ENCODE results near the gene TRNAU1AP.
"Not testable (repeated sequence)": the region's sequence is repeated elsewhere in the genome, so short reads cannot be mapped to it uniquely, and the experiment has no call there.

TRNAU1AP gene

DNA sequence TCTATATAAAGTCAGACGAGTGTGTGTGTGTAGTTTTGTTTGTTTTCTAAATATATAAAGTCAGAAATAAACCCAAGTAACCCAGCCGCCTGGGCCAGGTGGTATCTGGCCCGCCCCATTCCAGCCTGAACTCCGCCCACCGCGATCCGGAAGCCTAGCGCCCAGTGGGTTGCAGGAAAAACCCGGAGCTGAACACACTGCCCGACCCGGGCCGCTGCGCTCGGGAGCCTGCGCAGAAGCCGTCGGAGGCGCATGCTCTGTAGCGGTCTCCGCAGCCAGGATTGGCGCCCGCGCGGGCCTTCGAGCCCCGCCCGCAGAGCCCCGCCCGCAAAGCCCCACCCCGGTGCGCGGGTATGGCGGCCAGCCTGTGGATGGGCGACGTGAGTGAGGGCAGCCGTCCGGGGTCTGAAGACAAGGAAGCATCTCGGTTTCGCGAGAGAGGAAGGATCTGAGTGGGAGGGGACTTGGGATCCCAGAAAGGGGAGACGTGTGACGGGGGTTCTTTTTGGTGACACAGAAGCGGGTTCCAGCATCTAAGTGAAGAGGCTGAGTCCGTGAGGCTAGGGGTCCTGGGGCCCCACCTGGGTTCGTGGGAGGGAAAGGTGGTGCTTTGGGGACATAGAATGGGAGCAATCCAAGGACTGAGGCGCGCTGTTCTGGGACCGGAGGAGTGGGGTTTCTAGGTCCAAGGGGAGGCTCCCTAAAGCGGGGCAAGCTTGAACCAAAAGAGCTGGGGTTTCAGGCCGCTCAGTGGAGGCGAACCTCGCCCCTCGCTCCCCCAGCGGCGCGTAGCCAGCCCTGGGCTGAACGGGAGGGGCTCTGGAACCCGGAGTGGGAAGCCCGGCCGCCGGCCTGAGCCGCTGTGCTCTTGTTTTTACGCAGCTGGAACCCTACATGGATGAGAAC, at the start of gene TRNAU1AP:
TSS of gene TRNAU1AP (plus strand) at position 328 of the 906 bp plus-strand sequence. CDS start at position 354, 26 bp downstream.
- peak; percentile 97 for DNase-seq

DNA sequence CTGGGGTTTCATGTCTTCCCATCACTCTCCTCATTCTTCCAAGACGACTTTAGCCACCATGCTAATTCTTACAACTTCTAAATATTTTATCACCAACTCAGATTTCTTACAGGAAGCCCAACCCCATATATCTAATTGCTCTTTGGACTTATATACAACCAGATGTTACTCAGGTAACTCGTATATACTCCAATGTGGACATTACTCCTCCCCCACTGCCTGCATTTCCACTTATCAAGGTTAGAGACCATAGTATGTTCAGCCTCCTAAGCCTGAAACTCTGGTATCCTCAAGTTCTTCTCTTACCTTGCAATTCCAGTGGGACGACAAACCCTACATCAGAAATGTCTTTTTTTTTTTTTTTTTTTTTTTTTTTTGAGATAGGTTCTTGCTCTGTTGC, 49.8 kb upstream of the TRNAU1AP start:
- no peak for DNase-seq

DNA sequence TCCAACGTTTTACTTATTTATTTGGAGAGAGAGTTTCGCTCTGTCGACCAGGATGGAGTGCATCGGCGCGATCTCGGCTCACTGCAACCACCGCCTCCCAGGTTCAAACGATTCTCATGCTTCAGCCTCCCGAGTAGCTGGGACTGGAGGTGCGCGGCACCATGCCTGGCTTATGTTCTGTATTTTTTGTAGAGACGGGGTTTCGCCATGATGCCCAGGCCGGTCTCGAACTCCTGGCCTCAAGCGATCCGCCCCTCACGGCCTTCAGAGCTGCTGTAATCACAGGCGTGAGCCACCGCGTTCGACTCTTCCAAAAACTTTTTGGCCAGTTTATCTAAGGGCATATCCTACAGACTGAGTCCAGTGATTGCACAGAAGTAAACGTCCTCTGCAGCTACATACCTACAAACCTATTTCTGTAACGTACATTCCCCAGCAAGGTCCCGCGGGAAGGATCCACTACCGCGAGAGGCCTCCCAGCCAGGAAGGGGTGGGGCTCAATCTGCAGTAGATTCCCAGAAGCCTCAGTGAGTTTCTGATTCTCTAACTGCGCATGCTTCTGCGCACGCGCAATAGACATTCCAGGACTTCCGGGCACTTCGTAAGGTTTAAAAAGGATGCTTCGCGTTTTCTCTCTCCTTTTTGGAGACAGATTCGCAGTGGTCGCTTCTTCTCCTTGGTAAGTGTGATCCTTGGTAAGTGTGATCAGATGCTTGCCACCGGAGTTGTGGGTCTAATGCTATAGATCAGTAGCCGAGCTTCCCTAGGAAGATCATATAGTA, 47.3 kb upstream of the TRNAU1AP start, which contains the start of gene RCC1:
TSS of gene RCC1 (plus strand) at position 638 of the 782 bp plus-strand sequence. CDS start 23,824 bp downstream, outside the sequence.
- peak; percentile 98 for DNase-seq

DNA sequence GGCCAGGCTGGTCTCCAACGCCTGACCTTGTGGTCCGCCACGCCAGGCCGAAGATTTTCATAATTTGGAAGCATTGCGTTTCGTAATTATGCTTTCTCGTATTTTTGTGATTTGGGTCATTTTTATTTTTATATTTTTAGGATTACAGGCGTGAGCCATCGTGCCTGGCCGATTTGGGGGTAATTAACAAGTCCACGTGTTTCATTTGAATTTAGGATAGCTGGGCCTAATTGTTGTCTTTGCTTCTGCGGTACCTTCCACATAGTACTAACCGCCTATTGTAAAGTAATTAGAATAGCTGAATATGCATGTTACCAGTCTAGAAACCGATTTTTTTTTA, 46.0 kb upstream of the TRNAU1AP start:
- DNase-seq = no peak

DNA sequence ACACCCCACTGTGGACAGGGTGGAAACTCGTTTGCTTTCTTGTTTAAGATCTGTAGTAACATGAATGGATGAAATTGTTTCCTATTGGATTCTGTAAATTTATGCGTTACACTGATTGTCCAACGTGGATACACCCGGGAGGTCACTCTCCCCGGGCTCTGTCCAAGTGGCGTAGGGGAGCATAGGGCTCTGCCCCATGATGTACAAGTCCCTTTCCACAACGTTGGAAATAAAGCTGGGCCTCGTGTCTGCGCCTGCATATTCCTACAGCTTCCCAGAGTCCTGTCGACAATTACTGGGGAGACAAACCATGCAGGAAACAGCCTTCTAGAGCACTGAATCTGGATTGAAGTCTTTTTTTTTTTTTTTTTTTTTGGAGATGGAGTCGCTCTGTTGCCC, 45.6 kb upstream of the TRNAU1AP start:
- DNase-seq = no peak

DNA sequence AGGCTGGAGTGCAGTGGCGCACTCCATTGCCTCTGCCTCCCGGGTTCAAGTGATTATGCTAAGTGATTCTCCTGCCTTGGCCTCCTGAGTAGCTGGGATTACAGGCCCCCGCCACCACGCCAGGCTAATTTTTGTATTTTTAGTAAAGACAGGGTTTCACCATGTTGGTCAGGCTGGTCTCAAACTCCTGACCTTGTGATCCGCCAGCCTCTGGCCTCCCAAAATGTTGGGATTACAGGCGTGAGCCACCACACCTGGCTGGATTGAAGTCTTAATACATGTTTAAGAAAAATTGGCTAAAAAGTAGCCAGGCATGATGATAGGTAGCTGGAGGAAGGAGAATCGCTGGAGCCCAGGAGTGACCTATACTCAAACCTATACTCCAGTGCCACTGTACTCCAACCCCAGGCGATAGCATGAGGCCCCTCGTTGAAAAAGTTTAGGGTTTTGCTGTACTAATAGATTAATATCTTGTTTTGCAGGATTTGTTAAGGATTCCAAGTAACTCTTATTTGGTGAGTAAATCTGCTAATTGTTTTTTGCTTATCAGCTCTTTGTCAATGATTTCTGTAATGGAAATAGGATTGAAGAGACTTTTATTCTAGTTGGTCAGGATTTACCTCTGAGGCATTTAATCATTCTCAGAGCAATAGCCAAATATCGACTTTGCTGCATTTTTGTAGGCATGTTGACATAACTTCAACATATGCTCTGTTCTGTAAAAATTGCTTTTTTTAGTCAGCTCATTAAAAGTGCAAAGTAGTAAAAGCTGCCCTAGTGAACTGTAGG, 45.0 kb upstream of the TRNAU1AP start:
- DNase-seq = no peak

DNA sequence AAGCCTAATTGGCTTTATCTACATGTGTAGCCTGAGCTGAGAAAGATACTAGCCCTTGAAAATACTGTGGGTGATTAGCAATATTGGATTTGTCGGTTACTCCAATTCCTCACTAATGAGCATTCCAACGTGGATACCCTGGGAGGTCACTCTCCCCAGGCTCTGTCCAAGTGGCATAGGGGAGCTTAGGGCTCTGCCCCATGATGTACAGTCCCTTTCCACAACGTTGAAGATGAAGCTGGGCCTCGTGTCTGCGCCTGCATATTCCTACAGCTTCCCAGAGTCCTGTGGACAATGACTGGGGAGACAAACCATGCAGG, 44.5 kb upstream of the TRNAU1AP start:
- no peak for DNase-seq

DNA sequence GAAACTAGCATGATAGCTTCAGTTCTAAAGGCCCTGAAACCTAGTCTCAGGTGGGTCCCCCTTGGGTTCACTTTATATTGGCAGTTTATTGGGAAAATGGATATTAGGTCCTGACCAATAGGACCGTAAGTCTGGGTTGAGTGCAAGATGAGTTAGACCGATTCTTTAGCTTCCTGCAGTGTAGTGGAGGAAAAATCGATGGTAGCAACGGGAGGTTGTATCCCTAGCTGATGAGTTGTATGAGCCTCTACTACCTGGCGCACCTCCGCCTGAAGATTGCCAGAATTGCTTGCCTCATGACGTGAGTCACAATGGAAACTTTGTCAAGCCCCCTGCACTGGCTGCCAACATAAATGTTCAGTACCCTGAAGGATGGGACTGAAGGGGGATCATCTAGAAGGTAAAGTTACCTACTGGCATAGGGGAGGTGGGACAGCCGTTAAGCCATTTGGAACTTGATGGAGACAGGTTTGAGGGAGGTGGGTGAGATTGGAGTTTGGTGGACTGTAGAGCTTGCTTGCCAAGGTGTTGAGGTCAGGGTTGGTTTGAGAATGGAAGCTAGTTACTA, 43.1 kb upstream of the TRNAU1AP start:
- no peak for DNase-seq

DNA sequence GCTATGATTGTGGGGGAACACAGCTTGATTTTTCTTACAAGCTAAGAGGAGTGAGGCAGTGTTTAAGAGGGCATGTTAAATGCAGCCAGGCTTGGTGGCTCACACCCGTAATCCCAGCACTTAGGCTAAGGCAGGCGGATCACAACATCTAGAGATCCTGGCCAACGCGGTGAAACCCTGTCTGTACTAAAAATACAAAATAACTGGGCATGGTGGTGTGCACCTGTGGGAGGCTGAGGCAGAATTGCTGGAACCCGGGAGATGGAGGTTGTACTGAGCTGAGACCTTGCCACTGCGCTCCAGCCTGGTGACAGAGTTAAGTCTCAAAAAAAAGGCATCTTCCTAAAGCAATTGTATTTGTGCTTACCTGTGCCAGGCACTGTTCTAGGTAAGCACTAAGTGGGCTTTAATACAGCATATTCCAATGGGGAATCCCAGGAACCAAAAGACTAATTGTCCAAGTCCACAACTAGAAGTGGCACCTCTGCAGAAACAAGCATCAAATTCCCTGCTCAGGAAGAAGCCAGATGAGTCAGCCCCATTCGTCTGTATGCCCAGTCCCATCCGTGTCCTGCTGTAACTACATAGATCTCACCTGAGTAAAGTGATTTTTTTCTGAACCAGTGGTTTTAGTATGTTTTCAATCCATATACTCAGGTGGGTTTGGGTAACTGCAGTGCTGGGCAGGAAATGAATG, 42.5 kb upstream of the TRNAU1AP start:
- DNase-seq = no peak

DNA sequence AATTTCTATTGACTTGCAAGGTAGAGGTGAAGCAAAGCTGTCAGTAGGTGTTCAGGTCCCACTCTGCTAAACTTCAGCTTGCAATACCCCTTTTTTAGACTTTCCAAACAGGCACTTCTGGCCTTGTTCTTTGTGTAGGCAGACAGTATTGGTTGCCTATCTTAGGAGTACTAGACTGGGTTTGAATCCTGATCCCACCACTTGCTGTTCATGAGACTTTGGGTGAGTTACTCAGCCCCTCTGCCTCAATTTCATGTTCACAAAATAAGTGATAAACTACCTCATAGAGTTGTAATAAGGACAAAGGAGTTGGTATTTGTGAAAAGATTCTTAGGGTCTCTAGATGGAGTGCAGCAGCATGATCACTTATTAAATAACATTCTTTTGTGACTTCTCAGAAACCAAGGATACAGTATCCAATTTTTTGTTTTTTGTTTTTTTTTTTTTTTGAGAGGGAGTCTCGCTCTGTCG, 41.9 kb upstream of the TRNAU1AP start:
- DNase-seq = no peak

DNA sequence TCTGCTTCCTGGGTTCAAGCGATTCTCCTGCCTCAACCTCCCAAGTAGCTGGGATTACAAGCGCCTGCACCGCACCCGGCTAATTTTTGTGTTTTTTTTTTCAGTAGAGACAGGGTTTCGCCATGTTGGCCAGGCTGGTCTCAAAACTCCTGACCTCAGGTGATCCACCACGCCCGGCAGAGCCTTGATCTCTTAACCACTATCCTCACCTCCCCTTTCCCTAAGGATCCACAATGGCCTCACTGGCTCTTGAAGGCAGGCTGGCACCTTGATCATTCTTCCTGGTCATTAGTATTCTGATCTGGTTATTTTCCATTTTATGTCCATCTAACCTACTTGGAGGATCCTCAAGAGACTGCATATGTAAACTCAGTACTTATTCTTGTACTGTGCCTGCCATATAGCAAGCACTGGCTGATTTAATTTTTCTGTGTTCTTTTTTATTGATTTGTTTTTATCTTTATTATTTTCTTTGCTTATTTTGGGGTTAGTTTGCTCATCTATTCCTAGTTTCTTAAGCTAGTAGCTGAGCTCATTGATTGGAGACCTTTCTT, 40.8 kb upstream of the TRNAU1AP start:
- DNase-seq = no peak

DNA sequence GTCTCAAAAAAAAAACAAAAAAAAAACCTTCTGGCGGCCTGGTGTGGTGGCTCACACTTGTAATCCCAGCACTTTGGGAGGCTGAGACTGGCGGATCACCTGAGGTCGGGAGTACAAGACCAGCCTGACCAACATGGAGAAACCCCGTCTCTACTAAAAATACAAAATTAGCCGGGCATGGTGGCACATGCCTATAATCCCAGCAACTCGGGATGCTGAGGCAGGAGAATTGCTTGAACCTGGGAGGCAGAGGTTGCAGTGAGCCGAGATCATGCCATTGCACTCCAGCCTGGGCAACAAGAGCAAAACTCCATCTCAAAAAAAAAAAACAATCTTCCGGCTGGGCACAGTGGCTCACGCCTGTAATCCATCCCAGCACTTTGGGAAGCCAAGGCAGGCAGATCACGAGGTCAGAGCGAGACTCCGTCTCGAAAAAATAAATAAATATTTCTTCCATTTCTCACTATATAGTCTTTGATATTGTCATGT, 38.4 kb upstream of the TRNAU1AP start:
- DNase-seq = not testable (repeated sequence)

DNA sequence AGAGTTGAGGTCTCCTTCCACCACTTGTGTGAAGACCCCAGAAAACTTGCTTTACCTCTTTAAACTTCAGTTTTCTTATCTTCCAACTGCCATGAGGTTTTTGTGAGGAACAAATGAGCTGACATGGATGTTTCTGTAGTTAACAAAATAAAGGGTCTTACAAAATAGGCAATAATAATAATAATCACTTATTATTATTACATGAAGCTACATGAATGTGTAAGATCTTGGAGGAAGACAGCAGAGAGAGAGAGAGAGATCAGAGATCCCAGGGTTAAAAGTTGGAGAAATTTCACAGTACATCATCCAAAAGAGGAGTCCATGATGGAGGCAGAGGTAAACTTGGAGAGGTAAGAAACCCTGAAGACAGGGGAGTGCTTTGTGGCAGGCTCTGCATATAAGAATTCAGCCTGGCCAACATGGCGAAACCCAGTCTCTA, 36.3 kb upstream of the TRNAU1AP start:
- no peak for DNase-seq

DNA sequence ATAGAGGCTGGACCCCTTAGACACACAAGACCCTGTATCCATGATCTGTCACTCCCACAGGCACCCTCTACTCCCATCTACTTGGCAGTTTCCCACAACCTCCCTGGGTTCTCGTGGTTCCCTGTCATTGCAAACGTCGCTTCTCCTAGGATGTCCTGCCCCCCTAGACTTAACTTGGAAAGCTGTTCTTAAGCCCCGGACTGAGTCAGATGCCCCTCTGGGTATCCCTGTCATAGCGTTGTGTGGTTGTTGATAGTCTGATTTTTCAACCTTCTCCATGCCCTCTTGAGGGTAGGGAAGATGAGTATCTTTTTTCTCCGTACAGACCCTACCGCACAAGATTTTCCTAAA, 35.3 kb upstream of the TRNAU1AP start:
- DNase-seq = no peak

DNA sequence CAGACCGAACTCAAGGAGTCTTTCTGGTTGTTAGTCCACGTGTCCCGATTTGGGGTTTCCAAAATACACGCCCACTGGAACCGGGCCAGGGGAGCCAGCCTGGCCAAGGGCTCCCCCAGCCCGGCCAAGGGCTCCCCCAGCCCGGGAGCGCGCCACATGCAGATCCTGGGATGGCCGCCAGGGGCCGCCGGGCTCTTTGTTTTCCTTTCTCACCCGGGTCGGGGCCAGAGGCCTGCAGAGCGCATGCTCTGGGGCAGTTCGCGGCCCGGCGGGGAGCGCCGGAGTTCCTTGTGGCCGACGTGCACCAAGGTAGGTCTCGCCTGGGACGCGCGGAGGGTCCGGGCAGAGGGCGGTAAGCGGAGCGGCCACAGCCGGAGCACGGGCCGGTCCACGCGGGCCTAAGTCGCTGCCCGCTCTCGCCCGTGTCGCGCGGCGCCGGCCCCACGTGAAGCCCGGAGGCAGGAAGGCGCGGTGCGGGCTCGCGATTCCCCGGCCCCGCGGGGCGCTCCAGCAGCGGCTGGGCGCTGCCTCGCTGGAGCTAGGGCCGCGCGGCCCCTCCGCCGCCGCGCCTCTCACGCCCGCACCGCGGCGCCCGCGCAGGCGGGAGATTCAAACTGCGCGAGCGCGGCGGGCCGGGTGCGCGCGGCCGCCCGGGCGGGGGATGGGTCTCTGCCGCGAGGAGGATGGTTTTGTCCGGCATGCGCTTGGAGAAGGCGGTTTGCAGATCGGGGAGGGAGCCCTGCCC, 34.7 kb upstream of the TRNAU1AP start:
- DNase-seq = peak; percentile 87

DNA sequence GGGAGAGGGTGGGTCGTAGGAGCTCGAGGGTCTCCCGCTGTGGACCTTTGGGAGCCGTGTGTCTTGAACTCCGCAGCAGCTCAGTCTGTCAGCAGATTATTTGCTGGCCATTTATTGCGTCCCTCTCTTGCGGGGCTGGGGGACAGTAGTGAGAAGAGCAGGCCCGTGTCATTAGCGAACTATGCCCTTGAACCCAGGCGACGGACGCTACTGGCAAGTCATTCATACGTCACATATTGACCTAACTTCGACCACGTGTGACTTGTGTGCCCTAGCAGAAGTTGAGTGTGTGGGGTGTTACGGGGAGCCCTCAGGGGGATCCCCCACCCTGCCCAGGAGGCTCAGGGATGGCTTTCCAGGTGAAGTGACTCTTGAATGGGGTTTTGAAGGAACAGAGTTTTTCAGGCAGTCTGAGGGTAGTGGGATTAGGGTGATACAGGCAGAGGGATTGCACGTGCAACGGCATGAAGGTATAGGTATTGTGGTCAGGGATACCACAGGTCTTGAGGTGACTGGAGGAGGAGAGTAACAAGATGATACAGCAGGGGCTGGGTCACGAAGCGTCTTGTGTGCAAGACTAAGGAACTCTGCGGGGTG, 34.0 kb upstream of the TRNAU1AP start:
- DNase-seq = no peak

DNA sequence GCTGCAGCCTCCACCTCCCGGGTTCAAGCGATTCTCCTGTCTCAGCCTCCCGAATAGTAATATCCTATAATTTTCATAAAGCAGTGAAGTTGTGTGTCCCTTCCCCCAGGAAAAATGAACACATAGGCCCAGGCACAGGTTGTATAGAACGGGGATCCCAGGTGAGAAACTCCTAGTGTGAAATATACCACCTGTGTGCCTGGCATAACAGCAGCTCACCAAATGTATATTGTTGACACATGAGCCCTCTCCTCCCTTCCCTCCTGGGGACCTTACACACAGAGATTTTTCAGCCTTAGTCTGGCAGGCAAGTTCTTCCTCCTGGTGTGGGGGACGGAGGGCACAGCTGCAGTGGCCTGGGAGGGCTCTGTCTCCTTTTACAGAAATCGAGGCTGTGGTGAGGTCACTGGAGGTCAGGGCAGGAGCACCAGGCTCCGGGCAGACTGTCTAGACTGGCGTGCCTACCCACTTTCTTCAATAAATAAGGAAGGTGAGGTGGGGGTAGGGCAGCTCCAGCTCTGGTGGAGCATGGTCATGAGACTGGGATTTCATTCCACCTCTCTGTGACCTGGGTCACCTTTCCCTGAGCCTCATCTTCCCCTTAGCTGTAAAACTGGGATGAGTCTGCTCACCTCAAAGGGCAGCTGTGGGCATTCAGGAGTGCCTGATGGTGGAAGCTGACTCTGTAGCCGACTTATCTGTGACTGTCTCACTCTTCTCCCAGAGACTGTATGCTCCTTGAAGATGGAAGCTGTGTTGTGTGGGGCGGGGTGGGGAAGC, 32.7 kb upstream of the TRNAU1AP start:
- no peak for DNase-seq

DNA sequence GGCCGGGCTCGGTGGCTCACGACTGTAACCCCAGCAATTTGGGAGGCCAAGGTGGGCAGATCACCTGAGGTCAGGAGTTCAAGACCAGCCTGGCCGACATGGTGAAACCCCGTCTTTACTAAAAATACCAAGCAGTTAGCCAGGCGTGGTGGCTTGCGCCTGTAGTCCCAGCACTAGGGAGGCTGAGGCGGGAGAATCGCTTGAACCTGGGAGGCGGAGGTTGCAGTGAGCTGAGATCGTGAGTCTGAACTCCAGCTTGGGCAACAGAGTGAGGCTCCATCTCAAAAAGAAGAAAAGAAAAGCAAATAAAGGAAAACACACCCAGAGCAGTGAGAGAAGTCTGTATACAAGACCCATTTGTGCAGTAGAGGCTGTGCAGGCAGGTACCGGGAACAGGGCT, 32.1 kb upstream of the TRNAU1AP start:
- not testable (repeated sequence) for DNase-seq

DNA sequence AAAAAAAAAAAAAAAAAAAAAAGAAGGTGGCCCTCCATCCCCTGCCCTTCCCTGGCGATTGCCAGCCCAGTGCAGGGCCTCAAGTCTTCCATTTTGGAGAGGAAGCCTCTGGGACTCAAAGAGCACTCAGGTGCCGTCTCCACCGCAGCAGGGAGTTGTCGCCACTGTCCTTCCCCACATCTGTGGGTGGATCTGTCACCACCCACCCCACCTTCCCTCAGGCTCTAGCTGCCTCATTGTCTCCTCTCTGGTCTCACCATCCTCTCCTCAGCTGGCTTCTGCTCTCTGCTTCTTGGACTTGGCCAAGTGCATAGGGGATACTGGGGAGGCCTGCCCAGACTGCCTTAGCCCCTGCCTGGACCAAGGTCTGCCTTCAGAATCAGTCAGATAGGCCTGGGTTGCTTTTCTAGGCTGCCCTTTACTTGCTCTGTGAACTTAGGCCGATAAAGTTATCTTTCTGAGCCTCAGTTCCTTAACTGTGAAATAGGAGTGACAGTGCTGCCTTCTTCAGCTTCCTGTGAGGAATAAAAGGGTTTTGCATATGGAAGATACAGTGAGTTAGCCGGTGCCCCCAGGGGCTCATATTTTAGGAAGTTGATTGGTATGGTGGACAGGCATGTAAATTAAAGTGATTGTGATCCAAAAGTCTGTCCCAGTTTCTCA, 31.3 kb upstream of the TRNAU1AP start:
- DNase-seq = no peak
